ENCODE measurements around the gene DCP1B. TPM values are rescaled to one million over a fixed set of nuclear protein-coding genes. Genes with fewer than 3 reads are reported as not detected.

The DCP1B gene
- total and polyA plus RNA-seq, 2 donors from 2014 or later, result 11.3 to 15.0 TPM

- no peak overlapping the region for H3K27ac ChIP-seq (ENCODE audit: low read depth in 2 of 2, low read length in 2 of 2)
- H3K36me3 ChIP-seq (ENCODE audit: control insufficient read depth in 2 of 3, insufficient read depth in 3 of 3, low read length in 3 of 3), result no peaks in the 10 kb centered on the region
- H3K9ac ChIP-seq (ENCODE audit: low read length in 3 of 3), result no peak overlapping the region
- H3K27me3 ChIP-seq (ENCODE audit: control insufficient read depth, insufficient read depth, low read length), result no peaks in the 10 kb centered on the region
- no peaks in the 10 kb centered on the region for H3K4me1 ChIP-seq (ENCODE audit: control insufficient read depth in 2 of 3, insufficient read depth in 2 of 3, low read depth in 1 of 3, low read length in 3 of 3)
- no peak overlapping the region for H3K4me3 ChIP-seq (ENCODE audit: low read length in 3 of 3)
- intact Hi-C loops (cut with DNase I), result no loop called here
- DNase-seq (peak in 1 of 5 donors; percentile 3), FAIRE-seq (no peak)
- H3K9me3 ChIP-seq (ENCODE audit: control insufficient read depth in 2 of 3, insufficient read depth in 1 of 3, low read length in 3 of 3), result no peaks in the 10 kb centered on the region
- TF ChIP-seq CTCF (IDR thresholded peaks at IDR 0.05; ENCODE audit: borderline replicate concordance, extremely low read depth, insufficient read depth), result no peak
These were observed 78.6 kb downstream of the DCP1B start for GRCh38 chr12:1925684-1926006.

- FAIRE-seq (no peak), DNase-seq (peak in 2 of 5 donors; percentile 6 to 24)
- no peak overlapping the region for H3K4me3 ChIP-seq (ENCODE audit: low read length in 3 of 3)
- H3K9ac ChIP-seq (ENCODE audit: low read length in 3 of 3), result no peak overlapping the region
- no peak for TF ChIP-seq CTCF (IDR thresholded peaks at IDR 0.05; ENCODE audit: borderline replicate concordance, extremely low read depth, insufficient read depth)
- intact Hi-C loops (cut with DNase I), result no loop called here
- no peaks in the 10 kb centered on the region for H3K36me3 ChIP-seq (ENCODE audit: control insufficient read depth in 2 of 3, insufficient read depth in 3 of 3, low read length in 3 of 3)
- H3K9me3 ChIP-seq (ENCODE audit: control insufficient read depth in 2 of 3, insufficient read depth in 1 of 3, low read length in 3 of 3), result no peaks in the 10 kb centered on the region
- H3K27ac ChIP-seq (ENCODE audit: low read depth in 2 of 2, low read length in 2 of 2), result no peak overlapping the region
- no peaks in the 10 kb centered on the region for H3K27me3 ChIP-seq (ENCODE audit: control insufficient read depth, insufficient read depth, low read length)
- no peaks in the 10 kb centered on the region for H3K4me1 ChIP-seq (ENCODE audit: control insufficient read depth in 2 of 3, insufficient read depth in 2 of 3, low read depth in 1 of 3, low read length in 3 of 3)
These were observed 79.1 kb downstream of the DCP1B start for GRCh38 chr12:1924996-1925683.

- H3K4me3 ChIP-seq (ENCODE audit: low read length in 3 of 3), result no peak overlapping the region
- H3K4me1 ChIP-seq (ENCODE audit: control insufficient read depth in 2 of 3, insufficient read depth in 2 of 3, low read depth in 1 of 3, low read length in 3 of 3), result no peaks in the 10 kb centered on the region
- FAIRE-seq (no peak), DNase-seq (peak in 1 of 5 donors; percentile 16)
- TF ChIP-seq CTCF (IDR thresholded peaks at IDR 0.05; ENCODE audit: borderline replicate concordance, extremely low read depth, insufficient read depth), result no peak
- no peaks in the 10 kb centered on the region for H3K36me3 ChIP-seq (ENCODE audit: control insufficient read depth in 2 of 3, insufficient read depth in 3 of 3, low read length in 3 of 3)
- no peak overlapping the region for H3K9ac ChIP-seq (ENCODE audit: low read length in 3 of 3)
- intact Hi-C loops (cut with DNase I), result no loop called here
- H3K9me3 ChIP-seq (ENCODE audit: control insufficient read depth in 2 of 3, insufficient read depth in 1 of 3, low read length in 3 of 3), result no peaks in the 10 kb centered on the region
- H3K27ac ChIP-seq (ENCODE audit: low read depth in 2 of 2, low read length in 2 of 2), result no peak overlapping the region
- no peaks in the 10 kb centered on the region for H3K27me3 ChIP-seq (ENCODE audit: control insufficient read depth, insufficient read depth, low read length)
These were observed 81.3 kb downstream of the DCP1B start for GRCh38 chr12:1922985-1923384.
